K562 (cell line): ENCODE data around the gene CDX1. TPM values are rescaled to one million over a fixed set of nuclear protein-coding genes. Genes with fewer than 3 reads are reported as not detected.

Source experiments
- ATAC-seq: fragments of 200-7000 bp; cut with Tn5 transposase; 3 replicates; pipeline ENCODE4 v1.9.1; 2020; ENCODE audit warnings: moderate library complexity
- BruUV-seq: library from RNA; stranded (reverse); fragments of 400-500 nt; replicated peaks from 2 replicates; lab custom pipeline; 2021; lab: Mats Ljungman, UMichigan
- CTCF ChIA-PET: fragments of 300-600 bp; formaldehyde crosslinking; extraction: SDS; loops from one replicate; lab custom pipeline; 2021; ENCODE audit warnings: low intra/inter-chr PET ratio; lab: Yijun Ruan, JAX
- POLR2A ChIA-PET: fragments of 300-600, 350-650 bp; sonication (Branson Sonifier 250); formaldehyde crosslinking; extraction: SDS; loops from one replicate; lab custom pipeline; 2021; ENCODE audit warnings: antibody characterized with exemption, inconsistent platforms; lab: Yijun Ruan, JAX
- DNase-seq, 4 experiments: peaks; one replicate each; pipeline versions ENCODE4 v3.0.0 to v3.0.0-alpha.2; 2011 to 2018; ENCODE audit warnings: low spot score in 3 of 4, mixed read lengths in 3 of 4; ENCODE audit errors: extremely low read depth in 1 of 4
- FAIRE-seq: peaks from 2 replicates; lab custom pipeline; 2011; peaks lifted over from hg19 to GRCh38; lab: Jason Lieb, UNC
- H2AFZ ChIP-seq: 2 replicates; pipeline ENCODE4 v1.6.0; 2011; ENCODE audit warnings: low read depth, low read length, control low read depth, inconsistent platforms
- H3K27ac ChIP-seq: fragments of 200-600 bp; 3 replicates; pipeline ENCODE4 v1.8.0; 2011; ENCODE audit warnings: low read depth, mild to moderate bottlenecking, control low read depth, inconsistent platforms, low read length, moderate library complexity, mixed read lengths; ENCODE audit errors: extremely low read depth
- H3K27me3 ChIP-seq, 2 experiments: fragments of 300-600 bp in 1 of 2; 2 replicates in 1 of 2; 3 replicates in 1 of 2; pipeline versions ENCODE4 v1.6.0 to v1.8.0; 2011; ENCODE audit warnings: inconsistent platforms in 2 of 2, low read length in 2 of 2, mild to moderate bottlenecking in 1 of 2, mixed read lengths in 1 of 2, moderate library complexity in 1 of 2; ENCODE audit not compliant: control insufficient read depth in 2 of 2, insufficient read depth in 2 of 2
- H3K36me3 ChIP-seq: fragments of 300-600 bp; 3 replicates; pipeline ENCODE4 v1.8.0; 2011; ENCODE audit warnings: mild to moderate bottlenecking, low read length, inconsistent platforms; ENCODE audit not compliant: control insufficient read depth, insufficient read depth
- H3K4me1 ChIP-seq, 2 experiments: fragments of 200-600 bp in 1 of 2; replicated peaks in 1 of 2; 2 replicates in 1 of 2; 3 replicates in 1 of 2; pipeline versions ENCODE4 v1.5.1 to v1.8.0; 2011; ENCODE audit warnings: inconsistent platforms in 2 of 2, low read length in 2 of 2, mild to moderate bottlenecking in 1 of 2, mixed read lengths in 1 of 2, moderate library complexity in 1 of 2; ENCODE audit not compliant: control insufficient read depth in 2 of 2, insufficient read depth in 2 of 2
- H3K4me2 ChIP-seq: 2 replicates; pipeline ENCODE4 v1.6.1; 2011; ENCODE audit warnings: low read length, control low read depth, inconsistent platforms, mixed read lengths; ENCODE audit not compliant: insufficient read depth
- H3K4me3 ChIP-seq: fragments of 200-600 bp; sonication (generic), shearing (Covaris generic); 2 replicates; pipeline ENCODE4 v1.5.1; 2016; ENCODE audit warnings: control low read depth, inconsistent platforms
- H3K79me2 ChIP-seq: fragments of 200-600 bp; 3 replicates; pipeline ENCODE4 v1.8.0; 2011; ENCODE audit warnings: low read length, inconsistent platforms; ENCODE audit not compliant: control insufficient read depth, insufficient read depth
- H3K9ac ChIP-seq, 2 experiments: 2 replicates each; pipeline versions ENCODE4 v1.6.0 to v1.6.1; 2011; ENCODE audit warnings: low read depth in 2 of 2, low read length in 2 of 2, control low read depth in 1 of 2, inconsistent platforms in 1 of 2, mild to moderate bottlenecking in 1 of 2, mixed read lengths in 1 of 2; ENCODE audit not compliant: insufficient read depth in 1 of 2
- H3K9me1 ChIP-seq: one replicate; pipeline ENCODE4 v1.6.0; 2011; ENCODE audit warnings: inconsistent platforms, mild to moderate bottlenecking, low read length, moderate library complexity; ENCODE audit not compliant: control insufficient read depth, insufficient read depth
- H3K9me3 ChIP-seq: replicated peaks from 2 replicates; pipeline ENCODE4 v1.5.1; 2011; ENCODE audit warnings: low read depth, low read length, inconsistent platforms; ENCODE audit not compliant: control insufficient read depth, insufficient read depth
- H4K20me1 ChIP-seq: replicated peaks from 2 replicates; pipeline ENCODE4 v1.6.1; 2011; ENCODE audit warnings: low read length, inconsistent platforms, mixed read lengths; ENCODE audit not compliant: control insufficient read depth, insufficient read depth
- ADNP ChIP-seq: fragments of 200-800 bp; sonication (Bioruptor generic); IDR thresholded peaks from 2 replicates; pipeline ENCODE4 v1.6.1; 2016; ENCODE audit warnings: missing genetic modification characterization, missing compliant biosample characterization
- ARID2 ChIP-seq: fragments of 450-650 bp; IDR thresholded peaks from 2 replicates; pipeline ENCODE4 v1.6.1; 2017; ENCODE audit warnings: antibody characterized with exemption, mild to moderate bottlenecking
- CC2D1A ChIP-seq: fragments of 450-650 bp; IDR thresholded peaks from 2 replicates; pipeline ENCODE4 v1.6.1; 2017; ENCODE audit warnings: mild to moderate bottlenecking
- CREM ChIP-seq: IDR thresholded peaks from 2 replicates; pipeline ENCODE4 v1.6.1; 2014; ENCODE audit warnings: antibody characterized with exemption, low read depth
- KLF1 ChIP-seq: fragments of 450-650 bp; IDR thresholded peaks from 2 replicates; pipeline ENCODE4 v1.6.1; 2016; ENCODE audit warnings: missing genetic modification characterization, missing compliant biosample characterization
- NCOR1 ChIP-seq: fragments of 450-650 bp; IDR thresholded peaks from 2 replicates; pipeline ENCODE4 v1.6.1; 2016; ENCODE audit warnings: mild to moderate bottlenecking, moderate library complexity
- PML ChIP-seq: IDR thresholded peaks from 2 replicates; pipeline ENCODE4 v1.6.1; 2012; ENCODE audit warnings: low read length, inconsistent platforms
- ZNF644 ChIP-seq: fragments of 200-800 bp; sonication (Bioruptor generic); IDR thresholded peaks from 2 replicates; pipeline ENCODE4 v1.6.1; 2016; ENCODE audit warnings: low read depth, missing genetic modification characterization, missing compliant biosample characterization
- ZSCAN32 ChIP-seq: fragments of 450-650 bp; formaldehyde crosslinking; IDR thresholded peaks from 2 replicates; pipeline ENCODE4 v1.4.0; 2020; ENCODE audit warnings: mild to moderate bottlenecking, moderate library complexity
- WGBS: fragments of 100-300 bp; shearing (Covaris generic); methylation state at CpG from one replicate; pipeline ENCODE4 v1.1.6; 2016; ENCODE audit warnings: low coverage, mixed read lengths; ENCODE audit not compliant: insufficient coverage; ENCODE audit errors: missing lambda C conversion rate; 5-methylcytosine and 5-hydroxymethylcytosine counted together
- in situ Hi-C: fragments of 300-500 bp; cut with MboI; formaldehyde crosslinking; loops from 4 replicates; pipeline ENCODE4 v1.15.0; 2018; ENCODE audit warnings: inconsistent platforms, mixed read lengths
- intact Hi-C: fragments of 100-400 bp; cut with micrococcal nuclease; formaldehyde crosslinking; loops from 2 replicates; pipeline ENCODE4 v1.14.2; 2022
- polyA plus RNA-seq, 8 experiments: library from polyadenylated mRNA; depleted of rRNA in 4 of 8; stranded (reverse) in 5 of 8; unstranded in 3 of 8; fragments of >200 nt; fragmentation: Nextera tagmentation in 2 of 8; fragmentation: Illumina TruSeq in 1 of 8; extraction: Ambion mirVana in 2 of 8; extraction: Trizol in 1 of 8; gene quantifications; 2 replicates each; pipeline versions ENCODE4 v1.2.1 to v1.2.3, GENCODE V29; 2011 to 2014; ENCODE audit warnings: inconsistent platforms in 1 of 8, missing spikeins in 1 of 8
- total RNA-seq, 7 experiments: library from RNA; depleted of rRNA in 6 of 7; stranded (reverse); fragments of >200 nt in 6 of 7; fragmentation: Illumina TruSeq in 2 of 7; extraction: Trizol in 2 of 7; gene quantifications; 2 replicates each; pipeline versions ENCODE4 v1.2.1 to v1.2.3, GENCODE V29; 2011 to 2021; ENCODE audit warnings: low replicate concordance in 1 of 7
- TF ChIP-seq, protein P1 (sequence below): fragments of 450-650 bp; formaldehyde crosslinking; IDR thresholded peaks from 2 replicates; pipeline ENCODE4 v1.4.0; 2020; ENCODE audit warnings: mild to moderate bottlenecking, moderate library complexity
- TF ChIP-seq, protein P2 (sequence below), 3 experiments: IDR thresholded peaks in 2 of 3; conservative IDR thresholded peaks in 1 of 3; 2 replicates each; pipeline ENCODE4 v1.5.1; 2011 to 2012; ENCODE audit warnings: low read length in 3 of 3, mild to moderate bottlenecking in 3 of 3, control low read depth in 2 of 3, improper control_type of control experiment in 1 of 3, inconsistent platforms in 1 of 3, low read depth in 1 of 3, mixed read lengths in 1 of 3, moderate library complexity in 1 of 3; ENCODE audit not compliant: insufficient read depth in 2 of 3
- TF ChIP-seq, protein P3 (sequence below): sonication (generic); formaldehyde crosslinking; IDR thresholded peaks from 2 replicates; pipeline ENCODE4 v1.9.0; 2022; ENCODE audit warnings: mild to moderate bottlenecking, missing genetic modification reagents
- TF ChIP-seq, protein P4 (sequence below): sonication (generic); formaldehyde crosslinking; IDR thresholded peaks from 2 replicates; pipeline ENCODE4 v1.8.1; 2022; ENCODE audit warnings: missing genetic modification reagents
- TF ChIP-seq, protein P5 (sequence below): fragments of 250-450 bp; sonication (Bioruptor Pico); IDR thresholded peaks from 2 replicates; pipeline ENCODE4 v1.8.0; 2021; ENCODE audit warnings: borderline replicate concordance, mild to moderate bottlenecking, moderate library complexity; ENCODE audit not compliant: poor library complexity, severe bottlenecking

CDX1 gene
- total and polyA plus RNA-seq, 9 of the 15 experiments (the other 6 are each of a cell fraction or from before 2014, with no cell fraction given) = 0.06 to 0.16 TPM; not detected in 7

DNA sequence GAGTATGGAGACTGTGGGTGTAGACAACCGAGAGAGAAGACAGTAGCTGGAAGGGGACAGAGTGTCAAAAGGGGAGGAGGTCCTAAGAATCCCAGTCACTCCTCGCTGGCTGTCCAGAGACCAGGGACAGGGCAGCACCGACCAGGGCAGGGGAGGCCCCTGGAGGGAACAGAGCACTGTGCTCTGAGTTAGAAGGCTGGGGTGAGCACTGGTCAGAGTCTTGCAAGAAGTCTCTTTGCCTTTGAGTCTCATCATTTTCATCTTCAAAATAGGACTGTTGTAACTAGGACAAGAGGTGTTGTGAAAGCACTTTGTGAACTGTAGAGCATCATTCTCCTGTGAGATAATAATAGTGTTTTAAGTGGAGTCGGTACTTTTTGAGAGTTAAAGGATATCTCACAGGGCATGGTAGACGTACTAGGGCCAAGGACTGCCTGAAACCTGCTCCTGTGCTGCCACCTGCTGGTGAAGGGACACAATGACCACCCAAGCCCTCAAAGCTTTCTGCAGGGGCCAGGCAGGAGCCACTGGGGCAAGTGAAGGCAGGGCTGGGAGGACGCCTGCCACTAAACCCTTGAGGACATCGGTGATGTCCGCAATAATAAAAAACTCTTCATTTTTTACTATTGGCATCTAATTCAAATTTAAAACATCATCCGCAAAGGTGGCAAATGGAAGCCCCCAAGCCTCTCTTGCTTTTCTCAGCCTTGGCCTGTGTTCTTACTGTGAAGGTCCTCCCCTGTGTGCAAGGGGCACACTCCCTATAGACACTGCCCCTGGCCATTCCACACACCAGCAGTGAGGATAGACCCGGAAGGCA is 51.5 kb downstream of the CDX1 start:
- WGBS = 6% methylated on average over 10 of the region's 10 CpGs
- BruUV-seq = no TSS peak
- DNase-seq (peak; percentile 82 to 89 (median 88)), ATAC-seq (peak; percentile 97), FAIRE-seq (peak; percentile 96)
- peaks cover 13 to 34% of the 10 kb centered on the region in 2 experiments; a peak in 4 of 5 replicates for H3K27me3 ChIP-seq
- peaks cover 3 to 4% of the 10 kb centered on the region in 2 experiments; a peak in 3 of 5 replicates for H3K4me1 ChIP-seq
- in situ Hi-C loops (loop anchor here (10.0 kb wide), 1 partner anchor 583 kb away; no protein-coding TSS in a partner anchor), intact Hi-C loops (loop anchor here (1.0 to 5.0 kb wide), 5 partner anchors 57 to 381 kb away; no protein-coding TSS in a partner anchor)
- peaks cover 8% of the 10 kb centered on the region; the same call in 1 of the 2 replicates for H4K20me1 ChIP-seq
- no peak overlapping the region for H3K4me3 ChIP-seq
- no peaks in the 10 kb centered on the region for H3K9me1 ChIP-seq
- no peaks in the 10 kb centered on the region for H3K79me2 ChIP-seq
- no peaks in the 10 kb centered on the region for H3K36me3 ChIP-seq
- no peaks in the 10 kb centered on the region for H3K9me3 ChIP-seq
- no peak overlapping the region for H3K27ac ChIP-seq
- POLR2A ChIA-PET = interaction anchor here (0.7 to 1.2 kb wide), 2 partner anchors 192 to 213 kb away, joined by 3 read pairs; no protein-coding TSS in a partner anchor
- CTCF ChIA-PET = interaction anchor here (0.6 to 4.1 kb wide), 8 partner anchors 40 to 581 kb away, joined by 3 to 36 read pairs (median 5); no protein-coding TSS in a partner anchor
- no peak overlapping the region for H3K4me2 ChIP-seq
- H2AFZ ChIP-seq = no peak overlapping the region; the same call in 1 of the 2 replicates
- no peak overlapping the region for H3K9ac ChIP-seq
- TF ChIP-seq PML = no peak
- 0 out of 2 replicates have a peak, but pooled peaks have one; percentile 38 for TF ChIP-seq CC2D1A
- TF ChIP-seq ZSCAN32 = no peak
- peak; percentile 42; the same call in 1 of the 2 replicates for TF ChIP-seq CREM
- TF ChIP-seq, protein P1, sequence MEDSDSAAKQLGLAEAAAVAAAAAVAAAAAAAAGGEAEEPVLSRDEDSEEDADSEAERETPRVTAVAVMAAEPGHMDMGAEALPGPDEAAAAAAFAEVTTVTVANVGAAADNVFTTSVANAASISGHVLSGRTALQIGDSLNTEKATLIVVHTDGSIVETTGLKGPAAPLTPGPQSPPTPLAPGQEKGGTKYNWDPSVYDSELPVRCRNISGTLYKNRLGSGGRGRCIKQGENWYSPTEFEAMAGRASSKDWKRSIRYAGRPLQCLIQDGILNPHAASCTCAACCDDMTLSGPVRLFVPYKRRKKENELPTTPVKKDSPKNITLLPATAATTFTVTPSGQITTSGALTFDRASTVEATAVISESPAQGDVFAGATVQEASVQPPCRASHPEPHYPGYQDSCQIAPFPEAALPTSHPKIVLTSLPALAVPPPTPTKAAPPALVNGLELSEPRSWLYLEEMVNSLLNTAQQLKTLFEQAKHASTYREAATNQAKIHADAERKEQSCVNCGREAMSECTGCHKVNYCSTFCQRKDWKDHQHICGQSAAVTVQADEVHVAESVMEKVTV (CRISPR knock-in tag) = peak; percentile 95
- TF ChIP-seq, protein P2, sequence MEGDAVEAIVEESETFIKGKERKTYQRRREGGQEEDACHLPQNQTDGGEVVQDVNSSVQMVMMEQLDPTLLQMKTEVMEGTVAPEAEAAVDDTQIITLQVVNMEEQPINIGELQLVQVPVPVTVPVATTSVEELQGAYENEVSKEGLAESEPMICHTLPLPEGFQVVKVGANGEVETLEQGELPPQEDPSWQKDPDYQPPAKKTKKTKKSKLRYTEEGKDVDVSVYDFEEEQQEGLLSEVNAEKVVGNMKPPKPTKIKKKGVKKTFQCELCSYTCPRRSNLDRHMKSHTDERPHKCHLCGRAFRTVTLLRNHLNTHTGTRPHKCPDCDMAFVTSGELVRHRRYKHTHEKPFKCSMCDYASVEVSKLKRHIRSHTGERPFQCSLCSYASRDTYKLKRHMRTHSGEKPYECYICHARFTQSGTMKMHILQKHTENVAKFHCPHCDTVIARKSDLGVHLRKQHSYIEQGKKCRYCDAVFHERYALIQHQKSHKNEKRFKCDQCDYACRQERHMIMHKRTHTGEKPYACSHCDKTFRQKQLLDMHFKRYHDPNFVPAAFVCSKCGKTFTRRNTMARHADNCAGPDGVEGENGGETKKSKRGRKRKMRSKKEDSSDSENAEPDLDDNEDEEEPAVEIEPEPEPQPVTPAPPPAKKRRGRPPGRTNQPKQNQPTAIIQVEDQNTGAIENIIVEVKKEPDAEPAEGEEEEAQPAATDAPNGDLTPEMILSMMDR (IDR thresholded peaks at IDR 0.05 in 2 of 3, conservative IDR thresholded peaks at IDR 0.05 in 1 of 3; ENCODE audit: insufficient read depth in 2 of 3, low read depth in 1 of 3, low read length in 3 of 3) = peak; percentile 89 to 94 (median 90)
- TF ChIP-seq, protein P3, sequence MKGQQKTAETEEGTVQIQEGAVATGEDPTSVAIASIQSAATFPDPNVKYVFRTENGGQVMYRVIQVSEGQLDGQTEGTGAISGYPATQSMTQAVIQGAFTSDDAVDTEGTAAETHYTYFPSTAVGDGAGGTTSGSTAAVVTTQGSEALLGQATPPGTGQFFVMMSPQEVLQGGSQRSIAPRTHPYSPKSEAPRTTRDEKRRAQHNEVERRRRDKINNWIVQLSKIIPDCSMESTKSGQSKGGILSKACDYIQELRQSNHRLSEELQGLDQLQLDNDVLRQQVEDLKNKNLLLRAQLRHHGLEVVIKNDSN = 0 out of 2 replicates have a peak, but pooled peaks have one; percentile 3
- no peak for TF ChIP-seq ZNF644 (tag)
- TF ChIP-seq, protein P4, sequence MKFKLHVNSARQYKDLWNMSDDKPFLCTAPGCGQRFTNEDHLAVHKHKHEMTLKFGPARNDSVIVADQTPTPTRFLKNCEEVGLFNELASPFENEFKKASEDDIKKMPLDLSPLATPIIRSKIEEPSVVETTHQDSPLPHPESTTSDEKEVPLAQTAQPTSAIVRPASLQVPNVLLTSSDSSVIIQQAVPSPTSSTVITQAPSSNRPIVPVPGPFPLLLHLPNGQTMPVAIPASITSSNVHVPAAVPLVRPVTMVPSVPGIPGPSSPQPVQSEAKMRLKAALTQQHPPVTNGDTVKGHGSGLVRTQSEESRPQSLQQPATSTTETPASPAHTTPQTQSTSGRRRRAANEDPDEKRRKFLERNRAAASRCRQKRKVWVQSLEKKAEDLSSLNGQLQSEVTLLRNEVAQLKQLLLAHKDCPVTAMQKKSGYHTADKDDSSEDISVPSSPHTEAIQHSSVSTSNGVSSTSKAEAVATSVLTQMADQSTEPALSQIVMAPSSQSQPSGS (CRISPR knock-in tag) = no peak
- TF ChIP-seq ARID2 = peak; percentile 67; the same call in 1 of the 2 replicates
- no peak for TF ChIP-seq ADNP (tag)
- TF ChIP-seq, protein P5, sequence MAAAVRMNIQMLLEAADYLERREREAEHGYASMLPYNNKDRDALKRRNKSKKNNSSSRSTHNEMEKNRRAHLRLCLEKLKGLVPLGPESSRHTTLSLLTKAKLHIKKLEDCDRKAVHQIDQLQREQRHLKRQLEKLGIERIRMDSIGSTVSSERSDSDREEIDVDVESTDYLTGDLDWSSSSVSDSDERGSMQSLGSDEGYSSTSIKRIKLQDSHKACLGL (CRISPR knock-in tag) = no peak
- TF ChIP-seq KLF1 (tag) = no peak
- no peak for TF ChIP-seq NCOR1
